IMR-90 (cell line): ENCODE measurements around the gene RNF14.

Experiments used
- BHLHE40 ChIP-seq: fragments of 150-350 bp; IDR thresholded peaks from 2 replicates; pipeline ENCODE4 v1.6.1; 2016; ENCODE audit warnings: mild to moderate bottlenecking, low read depth, low read length
- CEBPB ChIP-seq: IDR thresholded peaks from 2 replicates; pipeline ENCODE4 v1.6.1; 2012; ENCODE audit warnings: low read depth, low read length, improper control_type of control experiment
- CTCF ChIP-seq: conservative IDR thresholded peaks from 2 replicates; pipeline ENCODE4 v1.5.1; 2012; ENCODE audit warnings: mild to moderate bottlenecking, low read depth, low read length, improper control_type of control experiment
- ELK1 ChIP-seq: fragments of 150-350 bp; IDR thresholded peaks from 2 replicates; pipeline ENCODE4 v1.6.1; 2016; ENCODE audit warnings: low read depth, mild to moderate bottlenecking, low read length, moderate library complexity, borderline replicate concordance
- FOS ChIP-seq: fragments of 150-350 bp; IDR thresholded peaks from 2 replicates; pipeline ENCODE4 v1.6.1; 2016; ENCODE audit warnings: low read depth, low read length
- MAFK ChIP-seq: IDR thresholded peaks from 2 replicates; pipeline ENCODE4 v1.6.1; 2012; ENCODE audit warnings: low read depth, low read length, improper control_type of control experiment
- MAZ ChIP-seq: IDR thresholded peaks from 2 replicates; pipeline ENCODE4 v1.6.1; 2012; ENCODE audit warnings: low read depth, mild to moderate bottlenecking, low read length, improper control_type of control experiment, moderate library complexity, borderline replicate concordance
- MXI1 ChIP-seq: IDR thresholded peaks from 2 replicates; pipeline ENCODE4 v1.6.1; 2012; ENCODE audit warnings: low read depth, mild to moderate bottlenecking, low read length, moderate library complexity, borderline replicate concordance
- NFE2L2 ChIP-seq: fragments of 150-350 bp; IDR thresholded peaks from 2 replicates; pipeline ENCODE4 v1.6.1; 2016; ENCODE audit warnings: low read depth, mild to moderate bottlenecking, low read length
- POLR2A ChIP-seq: IDR thresholded peaks from 2 replicates; pipeline ENCODE4 v1.6.1; 2012; ENCODE audit warnings: mild to moderate bottlenecking, low read depth, low read length
- RAD21 ChIP-seq: IDR thresholded peaks from 2 replicates; pipeline ENCODE4 v1.6.1; 2012; ENCODE audit warnings: low read length, improper control_type of control experiment
- RCOR1 ChIP-seq: IDR thresholded peaks from 2 replicates; pipeline ENCODE4 v1.6.1; 2012; ENCODE audit warnings: mild to moderate bottlenecking, low read length, improper control_type of control experiment; ENCODE audit not compliant: insufficient replicate concordance
- RFX5 ChIP-seq: IDR thresholded peaks from 2 replicates; pipeline ENCODE4 v1.8.0; 2012; ENCODE audit warnings: low read depth, mild to moderate bottlenecking, low read length, moderate library complexity
- SMC3 ChIP-seq: fragments of 150-350 bp; IDR thresholded peaks from 2 replicates; pipeline ENCODE4 v1.6.1; 2016; ENCODE audit warnings: low read depth, mild to moderate bottlenecking, antibody characterized with exemption, low read length, moderate library complexity

- TF ChIP-seq POLR2A (no peak), CTCF (no peak), ELK1 (no peak), RFX5 (no peak), NFE2L2 (no peak), CEBPB (no peak), FOS (no peak), BHLHE40 (no peak), MAFK (no peak), MXI1 (no peak), RCOR1 (no peak), RAD21 (no peak), SMC3 (no peak), MAZ (no peak)
These were observed 14.7 kb upstream of the RNF14 start for GRCh38 chr5:141954194-141954593.
